Measurements from ENCODE around the gene MICALL1. TPM values are rescaled to one million over a fixed set of nuclear protein-coding genes. Genes with fewer than 3 reads are reported as not detected.

MICALL1 gene
- total and polyA plus RNA-seq, 9 of the 15 experiments (the other 6 are each of a cell fraction or from before 2014, with no cell fraction given): 0.32 to 21.5 (median 6.1) TPM

DNA sequence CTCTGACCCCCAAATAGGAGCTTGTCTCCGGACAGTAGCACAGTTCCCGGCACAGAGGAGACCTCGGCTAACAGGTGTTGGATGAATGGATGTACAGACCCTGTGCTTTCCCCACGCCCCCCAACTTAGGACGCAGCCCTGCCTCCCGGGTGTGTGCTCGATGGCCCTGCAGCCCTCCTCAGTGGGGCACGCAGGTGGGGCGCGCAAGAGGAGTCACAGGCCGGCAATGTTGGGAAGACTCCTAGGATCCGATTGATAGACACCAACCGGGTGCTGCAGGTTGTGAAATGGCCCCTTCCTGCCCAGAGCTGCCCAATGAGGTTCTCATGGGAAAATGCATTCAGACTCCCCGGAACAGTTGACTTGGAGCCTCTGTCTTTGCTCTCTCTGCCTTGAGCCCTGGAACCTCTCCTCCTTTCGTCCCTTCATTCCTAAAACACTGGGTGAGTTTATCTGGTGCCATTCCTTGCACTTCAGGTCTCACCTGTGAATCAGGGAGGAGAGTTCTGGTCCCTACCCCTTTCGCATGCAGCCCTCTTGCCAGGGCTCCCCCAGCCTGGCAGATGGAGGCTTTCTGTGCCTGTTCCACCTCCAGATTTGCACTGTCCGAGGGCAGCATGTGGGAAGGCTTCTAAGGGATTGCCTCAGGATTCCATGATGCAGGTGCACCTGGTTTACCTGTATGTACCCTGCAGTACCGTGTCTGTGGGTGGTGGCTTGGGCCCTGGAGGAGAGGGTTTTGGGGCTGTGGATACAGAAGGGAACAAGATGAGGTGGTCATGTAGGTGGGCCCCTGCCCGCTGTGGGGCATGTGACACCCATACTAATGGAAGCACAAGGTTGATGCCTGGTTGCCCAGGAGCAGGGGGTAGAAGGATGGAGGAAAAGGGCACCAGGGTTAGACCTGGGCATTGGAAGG is 1.2 kb downstream of the MICALL1 start:
- Histone ChIP-seq H3K4me3 (peak overlapping the region; percentile 59), H2AFZ (ENCODE audit: low read depth, low read length) (no peak overlapping the region), H3K27me3 (ENCODE audit: control insufficient read depth in 2 of 2, insufficient read depth in 2 of 2, low read length in 2 of 2) (no peaks in the 10 kb centered on the region), H3K79me2 (ENCODE audit: control insufficient read depth, insufficient read depth, low read length) (peaks cover 8% of the 10 kb centered on the region; the same call in 2 of the 3 replicates), H3K9me3 (replicated peaks; ENCODE audit: control insufficient read depth, insufficient read depth, low read depth, low read length) (no peaks in the 10 kb centered on the region), H4K20me1 (replicated peaks; ENCODE audit: control insufficient read depth, insufficient read depth, low read length) (no peaks in the 10 kb centered on the region), H3K36me3 (ENCODE audit: control insufficient read depth, insufficient read depth, low read length) (no peaks in the 10 kb centered on the region; the same call in 2 of the 3 replicates), H3K9me1 (ENCODE audit: control insufficient read depth, insufficient read depth, low read length) (no peaks in the 10 kb centered on the region), H3K9ac (ENCODE audit: insufficient read depth in 1 of 2, low read depth in 2 of 2, low read length in 2 of 2) (peak overlapping the region; percentile 66 to 94; a peak in 3 of 4 replicates), H3K27ac (ENCODE audit: extremely low read depth, low read depth, low read length) (peak overlapping the region; percentile 77; the same call in 1 of the 3 replicates), H3K4me1 (replicated peaks in 1 of 2; ENCODE audit: control insufficient read depth in 2 of 2, insufficient read depth in 2 of 2, low read length in 2 of 2) (peaks cover 20 to 33% of the 10 kb centered on the region in 2 experiments; a peak in 4 of 5 replicates), H3K4me2 (ENCODE audit: insufficient read depth, low read length) (peak overlapping the region; percentile 65)
- FAIRE-seq: no peak
- TF ChIP-seq NRF1 (conservative IDR thresholded peaks at IDR 0.05 in 1 of 2, IDR thresholded peaks at IDR 0.05 in 1 of 2): no peak
- no peak for TF ChIP-seq SP2 (IDR thresholded peaks at IDR 0.05; ENCODE audit: extremely low read depth, low read depth, low read length, poor library complexity, severe bottlenecking)
- no peak for TF ChIP-seq ZNF695 (CRISPR knock-in tag; IDR thresholded peaks at IDR 0.05)
- TF ChIP-seq ETV5 (CRISPR knock-in tag; IDR thresholded peaks at IDR 0.05; ENCODE audit: low read depth): no peak
- no peak for TF ChIP-seq TCFL5 (CRISPR knock-in tag; conservative IDR thresholded peaks at IDR 0.05)
- TF ChIP-seq PRPF4 (IDR thresholded peaks at IDR 0.05; ENCODE audit: insufficient read depth, low read depth, low read length, poor library complexity, severe bottlenecking): no peak
- TF ChIP-seq RBFOX2 (IDR thresholded peaks at IDR 0.05; ENCODE audit: low read depth, low read length): peak; percentile 57
- no peak for TF ChIP-seq SLC30A9 (CRISPR knock-in tag; IDR thresholded peaks at IDR 0.05)
- BruUV-seq (replicated peaks): TSS peak; percentile 51
- intact Hi-C loops (cut with micrococcal nuclease): no loop called here
- CTCF ChIA-PET (ENCODE audit: low intra/inter-chr PET ratio): no interaction called here
- ATAC-seq: no peak
- in situ Hi-C loops (cut with MboI): no loop called here
- 62% methylated on average over 8 of the region's 19 CpGs for WGBS (ENCODE audit: insufficient coverage, low coverage, missing lambda C conversion rate)
- POLR2A ChIA-PET: interaction anchor here (0.6 kb wide), 2 partner anchors 11 to 114 kb away, joined by 4 read pairs; no protein-coding TSS in a partner anchor
- no peak for DNase-seq (ENCODE audit: extremely low read depth in 1 of 4, low spot score in 3 of 4)

Measured in K562 (cell line).